ENCODE data around the gene ZBTB16.

GRCh38 chr11:114209904-114210303 lies 150.4 kb downstream of the ZBTB16 start:
- no peak for TF ChIP-seq CTCF (IDR thresholded peaks at IDR 0.05)
- TF ChIP-seq ZFX (IDR thresholded peaks at IDR 0.05; ENCODE audit: borderline replicate concordance), result no peak
